ENCODE results near the gene PLEKHG4B.
"Not testable (repeated sequence)": the region's sequence is repeated elsewhere in the genome, so short reads cannot be mapped to it uniquely, and the experiment has no call there.

The PLEKHG4B gene

DNA sequence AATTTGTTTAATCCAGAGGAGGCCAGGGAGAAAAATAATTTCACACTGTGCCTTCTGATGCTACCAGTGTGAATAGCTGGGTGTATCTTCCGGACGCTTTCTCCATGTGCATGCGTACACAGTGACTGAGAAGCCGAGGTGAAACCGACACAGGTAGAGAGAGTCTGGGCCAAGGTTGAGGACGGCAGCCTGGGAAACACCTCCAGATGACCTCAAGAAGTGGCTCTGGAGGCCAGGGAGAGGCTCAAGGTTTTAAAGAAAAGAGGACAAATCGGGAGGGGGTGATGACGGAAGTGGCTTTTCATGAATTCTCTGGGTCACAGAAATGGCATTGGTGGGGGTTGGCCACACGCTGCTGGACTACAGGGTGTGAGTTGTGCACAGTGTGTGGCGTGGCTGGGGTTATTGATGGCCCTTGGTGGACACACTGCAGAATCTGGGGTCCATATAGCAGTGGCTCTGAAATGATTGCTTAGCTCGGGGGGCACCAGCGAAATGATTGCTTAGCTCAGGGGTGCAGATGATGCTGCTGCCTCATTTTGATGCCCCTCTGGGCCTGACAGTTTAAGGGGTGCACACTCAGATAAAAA is 65.3 kb downstream of the PLEKHG4B start:
- no peak for DNase-seq

DNA sequence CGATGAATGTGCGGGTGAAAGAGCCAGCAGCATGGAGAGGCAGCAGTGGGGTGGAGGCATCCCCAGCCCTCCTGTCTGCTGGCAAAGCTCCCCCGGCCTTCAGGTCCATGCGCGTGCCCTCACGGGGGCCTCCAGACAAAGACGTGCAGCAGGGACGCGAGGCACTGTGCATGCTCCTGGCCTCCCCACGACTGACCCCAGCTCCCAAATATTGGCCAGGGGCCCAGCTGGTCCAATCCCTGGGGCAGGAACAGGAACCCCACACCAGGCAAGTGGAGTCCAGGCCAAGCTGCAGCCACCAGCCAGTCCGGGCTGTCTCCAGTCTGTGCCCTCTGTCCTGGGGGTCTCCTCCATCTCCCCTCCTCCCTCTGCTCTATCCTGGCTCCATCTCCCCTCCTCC is 65.8 kb downstream of the PLEKHG4B start:
- no peak for DNase-seq

DNA sequence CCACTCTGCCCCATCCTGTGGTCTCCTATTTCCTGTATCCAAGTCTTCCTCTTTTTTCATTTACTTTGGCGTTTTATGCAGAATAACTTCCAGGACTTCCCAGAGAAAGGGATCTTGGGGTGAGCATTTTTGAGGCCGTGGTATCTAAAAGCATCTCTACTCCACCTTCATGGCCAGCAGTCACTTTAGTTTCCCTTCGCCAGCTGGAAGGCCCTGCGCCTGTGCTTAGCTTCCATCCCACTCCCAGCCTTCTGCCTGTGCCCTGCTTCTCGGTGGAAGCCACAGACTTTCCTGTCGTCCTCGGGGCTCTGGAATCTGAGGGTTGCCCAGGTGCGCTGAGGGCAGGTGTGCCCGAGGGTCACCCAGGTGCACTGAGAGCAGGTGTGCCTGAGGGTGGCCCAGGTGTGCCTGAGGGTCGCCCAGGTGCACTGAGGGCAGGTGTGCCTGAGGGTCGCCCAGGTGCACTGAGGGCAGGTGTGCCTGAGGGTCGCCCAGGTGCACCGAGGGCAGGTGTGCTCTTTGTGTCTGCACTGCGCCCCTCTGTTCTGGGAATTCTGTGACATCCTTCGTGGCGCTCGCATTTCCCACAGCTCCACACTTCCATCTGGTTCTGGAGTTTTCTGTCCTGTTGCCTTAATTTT is 67.0 kb downstream of the PLEKHG4B start:
- no peak for DNase-seq

DNA sequence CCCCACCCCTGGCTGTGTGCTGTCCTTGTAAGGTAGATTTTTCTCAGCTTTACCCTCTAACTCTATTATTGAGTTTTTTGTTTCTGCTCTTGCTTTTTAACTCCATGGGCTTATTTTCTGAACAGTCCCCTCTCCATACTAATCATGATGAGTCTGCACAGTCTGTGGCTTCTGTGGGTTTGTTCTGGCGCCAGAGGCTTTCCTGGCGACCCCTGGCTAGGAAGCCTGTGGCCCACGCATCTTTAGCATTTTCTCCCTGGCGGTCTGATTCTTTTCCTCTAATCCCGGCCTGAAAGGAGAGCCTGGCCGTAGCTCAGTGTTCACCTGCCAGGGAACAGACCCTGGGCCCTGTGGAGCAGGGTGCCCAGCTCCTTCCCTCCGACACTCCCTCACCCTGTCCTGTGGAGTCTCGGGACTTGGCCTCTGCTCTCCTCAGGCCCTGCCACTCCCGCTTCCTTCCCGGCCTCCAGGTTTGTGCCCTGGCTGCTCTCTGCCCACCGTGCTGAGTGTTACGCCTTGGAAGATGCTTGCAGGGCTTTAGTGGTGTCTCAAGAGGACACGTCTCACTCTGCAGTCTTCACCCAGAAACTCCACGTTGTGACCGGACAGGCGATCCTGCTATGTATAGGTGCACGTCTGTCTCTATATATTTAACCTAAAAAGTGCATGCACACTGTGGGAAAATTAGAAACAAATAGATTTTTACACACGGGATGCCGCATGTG is 67.6 kb downstream of the PLEKHG4B start:
- no peak for DNase-seq

DNA sequence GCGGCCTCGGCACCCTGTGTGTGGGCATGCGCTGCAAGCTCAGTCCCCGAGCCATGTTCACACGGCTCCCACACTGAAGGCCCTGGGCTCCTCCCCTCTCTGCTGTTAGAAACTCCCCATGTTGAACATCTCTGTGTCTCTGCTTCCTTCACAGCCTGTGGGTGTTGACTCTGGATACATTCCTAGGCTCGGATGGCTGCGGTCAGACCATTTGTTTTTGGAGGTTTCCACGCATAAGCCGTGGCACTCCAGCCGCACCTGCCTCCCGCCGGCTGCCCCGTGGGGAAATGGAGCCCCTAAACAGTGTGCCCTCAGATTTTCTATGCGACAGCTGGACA is 68.2 kb downstream of the PLEKHG4B start:
- no peak for DNase-seq

GRCh38 chr5:160921-161802 is 69.2 kb downstream of the PLEKHG4B start:
- no peak for DNase-seq

- DNase-seq, result no peak
Measured at GRCh38 chr5:161803-162110, 69.8 kb downstream of the PLEKHG4B start.

DNA sequence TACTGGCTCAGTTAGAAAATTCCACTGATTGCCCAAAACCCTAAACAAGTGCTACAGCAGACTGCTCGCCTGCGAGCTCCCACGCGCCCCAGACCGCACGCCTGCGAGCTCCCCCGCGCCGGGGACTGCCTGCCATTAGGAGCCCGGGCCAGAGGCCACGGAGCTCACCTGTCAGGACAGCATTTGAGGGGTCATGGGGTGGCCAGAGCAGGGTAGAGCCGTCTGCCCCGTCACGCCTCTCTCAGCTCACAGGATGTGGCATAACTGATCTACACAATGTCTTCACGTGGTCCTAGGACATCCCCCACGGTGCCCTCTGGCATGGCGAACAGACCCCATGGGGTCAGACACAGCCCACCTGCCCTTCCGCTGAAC is 70.2 kb downstream of the PLEKHG4B start:
- DNase-seq, result no peak

DNA sequence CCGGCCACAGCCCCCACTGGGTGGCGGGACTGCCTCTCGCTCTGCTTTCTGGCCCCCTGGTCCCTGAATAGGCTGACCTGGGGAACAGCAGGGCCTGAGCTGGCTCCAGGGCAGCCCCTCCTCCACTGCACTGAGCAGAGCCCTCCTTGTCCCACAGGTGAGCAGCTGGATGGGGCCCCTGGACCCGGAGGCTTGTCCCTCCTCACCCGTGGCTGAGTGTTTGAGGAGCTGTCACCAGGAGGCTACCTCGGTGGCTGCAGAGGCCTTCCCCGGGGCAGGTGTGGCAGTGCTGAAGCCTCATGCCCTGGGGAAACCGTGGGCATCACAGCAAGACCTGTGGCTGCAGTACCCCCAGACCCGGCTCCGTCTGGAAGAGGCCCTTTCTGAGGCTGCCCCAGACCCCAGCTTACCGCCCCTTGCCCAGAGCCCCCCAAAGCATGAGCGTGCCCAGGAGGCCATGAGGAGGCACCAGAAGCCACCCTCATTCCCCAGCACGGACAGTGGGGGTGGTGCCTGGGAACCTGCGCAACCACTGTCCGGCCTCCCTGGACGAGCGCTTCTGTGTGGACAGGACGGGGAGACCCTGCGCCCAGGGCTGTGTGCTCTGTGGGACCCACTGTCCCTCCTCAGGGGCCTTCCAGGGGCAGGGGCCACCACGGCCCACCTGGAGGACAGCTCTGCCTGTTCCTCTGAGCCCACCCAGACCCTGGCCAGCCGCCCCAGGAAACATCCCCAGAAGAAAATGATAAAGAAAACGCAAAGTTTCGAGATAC is 70.8 kb downstream of the PLEKHG4B start:
- DNase-seq, result no peak

DNA sequence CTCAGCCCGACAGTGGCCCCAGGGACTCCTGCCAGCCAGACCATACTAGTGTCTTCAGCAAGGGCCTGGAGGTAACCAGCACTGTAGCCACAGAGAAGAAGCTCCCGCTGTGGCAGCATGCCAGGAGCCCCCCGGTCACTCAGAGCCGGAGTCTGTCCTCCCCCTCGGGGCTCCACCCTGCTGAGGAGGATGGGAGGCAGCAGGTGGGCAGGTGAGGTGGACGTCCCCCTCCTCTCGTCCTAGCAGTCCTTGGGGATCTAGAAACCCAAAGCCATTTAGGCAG is 71.3 kb downstream of the PLEKHG4B start:
- no peak for DNase-seq

- no peak for DNase-seq
Measured at GRCh38 chr5:163841-164240, 71.9 kb downstream of the PLEKHG4B start.

- DNase-seq, result no peak
Measured at GRCh38 chr5:164244-164643, 72.3 kb downstream of the PLEKHG4B start.

DNA sequence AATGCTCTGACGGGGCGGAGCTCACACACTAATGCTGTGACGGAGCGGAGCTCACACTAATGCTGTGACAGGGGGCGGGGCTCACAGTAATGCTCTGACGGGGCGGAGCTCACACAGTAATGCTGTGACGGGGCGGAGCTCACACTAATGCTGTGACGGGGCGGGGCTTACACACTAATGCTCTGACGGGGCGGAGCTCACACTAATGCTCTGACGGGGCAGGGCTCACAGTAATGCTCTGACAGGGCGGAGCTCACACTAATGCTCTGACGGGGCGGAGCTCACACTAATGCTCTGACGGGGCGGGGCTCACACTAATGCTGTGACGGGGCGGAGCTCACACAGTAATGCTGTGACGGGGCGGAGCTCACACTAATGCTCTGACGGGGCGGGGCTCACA is 72.8 kb downstream of the PLEKHG4B start:
- DNase-seq, result not testable (repeated sequence)

- DNase-seq, result no peak
Measured at GRCh38 chr5:166441-167372, 74.7 kb downstream of the PLEKHG4B start.

DNA sequence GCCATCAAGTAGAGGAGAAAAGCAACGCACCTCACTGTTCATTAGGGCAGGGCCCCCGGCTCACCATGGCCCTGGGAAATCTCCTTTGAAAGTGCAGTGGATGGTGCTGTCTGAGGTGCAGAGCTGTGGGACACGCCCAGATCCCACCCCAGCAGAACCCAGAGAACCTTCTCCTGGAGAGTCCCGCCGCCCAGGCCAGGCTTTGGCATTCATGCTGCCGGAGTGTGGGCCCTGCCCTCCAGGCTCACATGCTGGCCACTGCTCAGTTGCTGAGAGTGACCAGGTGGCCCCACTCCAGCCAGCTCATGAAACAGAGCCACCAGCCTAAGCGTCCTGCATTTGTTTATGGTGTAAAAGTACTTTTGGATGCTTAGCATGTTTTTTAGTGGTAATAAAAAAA is 75.5 kb downstream of the PLEKHG4B start:
- DNase-seq, result no peak

- no peak for DNase-seq
Measured at GRCh38 chr5:167982-168660, 76.2 kb downstream of the PLEKHG4B start.

GRCh38 chr5:169071-169727 is 77.2 kb downstream of the PLEKHG4B start:
- no peak for DNase-seq

GRCh38 chr5:169728-170094 is 77.7 kb downstream of the PLEKHG4B start:
- DNase-seq, result no peak

GRCh38 chr5:170971-171800 is 79.2 kb downstream of the PLEKHG4B start:
- DNase-seq, result no peak

DNA sequence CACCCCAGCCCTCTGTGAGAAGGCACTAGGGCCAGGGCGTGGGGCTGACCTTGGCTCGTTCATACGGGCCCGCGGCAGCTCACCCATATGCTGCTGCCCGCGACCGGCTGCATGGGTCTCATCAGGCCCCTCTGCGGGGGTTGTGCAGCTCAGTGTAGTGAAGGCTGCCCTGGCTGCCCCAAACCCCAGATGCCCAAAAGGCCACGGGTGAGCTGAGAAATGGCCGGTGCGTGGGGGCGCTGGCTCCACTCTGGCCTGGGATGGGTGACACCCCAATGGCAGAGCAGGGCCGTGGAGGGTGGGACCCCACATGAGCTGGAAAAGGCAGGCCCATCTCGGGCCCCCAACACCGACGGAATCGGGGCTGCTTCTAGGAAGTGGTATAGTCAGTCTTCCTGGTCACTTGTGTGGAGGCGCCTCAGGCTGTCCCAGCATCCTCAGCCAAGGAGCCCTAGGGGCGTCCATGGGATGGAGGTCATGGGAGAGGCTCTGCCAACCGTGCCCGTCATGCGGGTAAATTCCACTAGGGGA is 79.9 kb downstream of the PLEKHG4B start:
- DNase-seq, result no peak

Data from RPMI8226 (cell line).